ENCODE measurements around the gene GMPPA. TPM values are rescaled to one million over a fixed set of nuclear protein-coding genes. Genes with fewer than 3 reads are reported as not detected.

GMPPA gene
- total RNA-seq, 2 experiments from 2014 or later, result 41.0 to 42.3 TPM

GRCh38 chr2:219545295-219545942, 46.7 kb downstream of the GMPPA start:
- no peak overlapping the region for H3K4me3 Mint-ChIP-seq
- POLR2A ChIA-PET, result interaction anchor here (2.4 kb wide), 1 partner anchor 7 kb away, joined by 12 read pairs; no protein-coding TSS in a partner anchor
- peaks cover 17% of the 10 kb centered on the region for H3K27me3 Mint-ChIP-seq

GRCh38 chr2:219545943-219546352, 47.3 kb downstream of the GMPPA start:
- Mint-ChIP-seq H3K4me3 (no peak overlapping the region), H3K4me1 (peaks cover 24% of the 10 kb centered on the region), H3K9me3 (no peaks in the 10 kb centered on the region), H3K27me3 (peaks cover 22% of the 10 kb centered on the region), H3K27ac (no peak overlapping the region), H3K36me3 (ENCODE audit: low read depth) (peaks cover 2% of the 10 kb centered on the region)
- DNase-seq, result no peak
- ChIA-PET POLR2A (no interaction called here), CTCF (interaction anchor here (0.8 to 3.3 kb wide), 5 partner anchors 14 to 96 kb away, joined by 3 to 13 read pairs (median 3); partner anchors contain the start of gene STK11IP)

More at GRCh38 chr2:219545295-219545942, 46.7 kb downstream of the GMPPA start:
- Mint-ChIP-seq H3K27ac (no peak overlapping the region), H3K36me3 (ENCODE audit: low read depth) (peaks cover 4% of the 10 kb centered on the region), H3K4me1 (peaks cover 23% of the 10 kb centered on the region), H3K9me3 (no peaks in the 10 kb centered on the region)
- CTCF ChIA-PET, result interaction anchor here (0.8 to 3.3 kb wide), 5 partner anchors 15 to 97 kb away, joined by 3 to 13 read pairs (median 3); partner anchors contain the start of gene STK11IP
- no peak for DNase-seq

DNA sequence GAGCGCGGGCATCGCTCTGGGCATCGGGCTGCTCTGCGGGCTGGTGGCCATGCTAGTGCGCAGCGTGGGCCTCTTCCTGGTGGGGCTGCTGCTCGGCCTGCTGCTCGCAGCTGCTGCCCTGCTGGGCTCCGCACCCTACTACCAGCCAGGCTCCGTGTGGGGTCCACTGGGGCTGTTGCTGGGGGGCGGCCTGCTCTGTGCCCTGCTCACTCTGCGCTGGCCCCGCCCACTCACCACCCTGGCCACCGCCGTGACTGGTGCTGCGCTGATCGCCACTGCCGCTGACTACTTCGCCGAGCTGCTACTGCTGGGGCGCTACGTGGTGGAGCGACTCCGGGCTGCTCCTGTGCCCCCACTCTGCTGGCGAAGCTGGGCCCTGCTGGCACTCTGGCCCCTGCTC, 48.9 kb downstream of the GMPPA start:
- H3K4me3 Mint-ChIP-seq, result no peak overlapping the region
- DNase-seq, result no peak
- ChIA-PET CTCF (interaction anchor here (3.6 kb wide), 1 partner anchor 13 kb away, joined by 12 read pairs; no protein-coding TSS in a partner anchor), POLR2A (no interaction called here)
- H3K9me3 Mint-ChIP-seq, result no peaks in the 10 kb centered on the region
- no peak overlapping the region for H3K27ac Mint-ChIP-seq
- peaks cover 18% of the 10 kb centered on the region for H3K4me1 Mint-ChIP-seq
- H3K36me3 Mint-ChIP-seq (ENCODE audit: low read depth), result no peaks in the 10 kb centered on the region
- peaks cover 32% of the 10 kb centered on the region for H3K27me3 Mint-ChIP-seq

GRCh38 chr2:219548990-219549389, 50.3 kb downstream of the GMPPA start:
- DNase-seq, result no peak
- Mint-ChIP-seq H3K4me3 (no peak overlapping the region), H3K27ac (no peak overlapping the region), H3K36me3 (ENCODE audit: low read depth) (no peaks in the 10 kb centered on the region), H3K4me1 (peaks cover 15% of the 10 kb centered on the region), H3K9me3 (no peaks in the 10 kb centered on the region), H3K27me3 (peaks cover 37% of the 10 kb centered on the region)
- ChIA-PET POLR2A (no interaction called here), CTCF (interaction anchor here (0.9 to 3.6 kb wide), 2 partner anchors 9 to 11 kb away, joined by 4 to 12 read pairs; no protein-coding TSS in a partner anchor)

GRCh38 chr2:219549619-219550018, 50.9 kb downstream of the GMPPA start:
- peaks cover 10% of the 10 kb centered on the region for H3K4me1 Mint-ChIP-seq
- peaks cover 34% of the 10 kb centered on the region for H3K27me3 Mint-ChIP-seq
- CTCF ChIA-PET, result interaction anchor here (0.9 to 3.6 kb wide), 2 partner anchors 8 to 11 kb away, joined by 4 to 12 read pairs; no protein-coding TSS in a partner anchor
- H3K9me3 Mint-ChIP-seq, result no peaks in the 10 kb centered on the region
- H3K4me3 Mint-ChIP-seq, result no peak overlapping the region
- no peak overlapping the region for H3K27ac Mint-ChIP-seq
- no peak for DNase-seq
- POLR2A ChIA-PET, result no interaction called here
- H3K36me3 Mint-ChIP-seq (ENCODE audit: low read depth), result no peaks in the 10 kb centered on the region

GRCh38 chr2:219551441-219552381, 53.0 kb downstream of the GMPPA start:
- H3K36me3 Mint-ChIP-seq (ENCODE audit: low read depth), result no peaks in the 10 kb centered on the region
- H3K4me1 Mint-ChIP-seq, result peaks cover 8% of the 10 kb centered on the region
- CTCF ChIA-PET, result interaction anchor here (1.1 to 3.6 kb wide), 5 partner anchors 9 to 11 kb away, joined by 3 to 12 read pairs (median 6); no protein-coding TSS in a partner anchor
- no peak overlapping the region for H3K27ac Mint-ChIP-seq
- peaks cover 23% of the 10 kb centered on the region for H3K27me3 Mint-ChIP-seq
- no peak for DNase-seq
- H3K4me3 Mint-ChIP-seq, result peak overlapping the region; percentile 70
- POLR2A ChIA-PET, result interaction anchor here (1.0 to 2.0 kb wide), 3 partner anchors 8 to 54 kb away, joined by 3 to 12 read pairs (median 4); partner anchors contain the start of genes CHPF and TMEM198
- H3K9me3 Mint-ChIP-seq, result no peaks in the 10 kb centered on the region

DNA sequence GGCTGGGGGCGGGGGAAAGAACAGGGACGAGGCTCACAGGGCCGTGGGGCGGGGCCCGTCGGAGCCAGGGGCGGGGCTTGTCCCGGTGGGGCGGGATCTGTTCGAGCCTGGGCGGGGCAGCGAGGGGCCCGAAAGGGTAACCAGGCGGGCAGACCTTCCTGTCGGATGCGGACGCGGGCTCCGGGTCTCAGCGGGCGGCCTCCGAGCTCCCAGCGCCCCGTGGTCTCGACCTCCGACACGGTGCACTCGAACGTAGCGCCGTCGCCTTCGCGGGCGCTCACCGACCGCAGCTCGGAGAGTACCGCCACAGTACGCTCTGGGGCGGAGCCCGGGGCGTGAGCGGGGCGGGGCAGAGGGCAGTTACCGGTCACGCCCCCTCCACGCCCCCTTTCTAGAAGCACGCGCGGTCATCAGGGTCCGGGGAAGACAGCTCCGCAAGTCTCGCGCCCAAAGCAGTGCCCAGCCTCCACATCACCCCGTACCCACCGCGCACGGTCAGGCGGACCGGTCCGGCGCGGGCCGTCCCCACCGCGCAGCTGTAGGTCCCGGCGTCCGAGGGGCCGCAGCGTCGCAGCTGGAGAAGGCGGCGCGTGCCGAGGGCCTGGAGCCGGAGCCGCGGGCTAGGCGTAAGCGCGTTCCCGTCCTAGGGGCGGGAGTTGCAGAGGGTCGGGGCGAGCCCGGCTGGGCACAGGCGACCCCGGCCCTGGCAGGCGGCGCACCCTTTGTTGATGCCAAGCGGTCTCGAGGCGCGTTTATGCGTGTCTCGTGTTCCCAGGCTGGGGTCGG, 53.9 kb downstream of the GMPPA start:
- H3K9me3 Mint-ChIP-seq, result no peaks in the 10 kb centered on the region

DNA sequence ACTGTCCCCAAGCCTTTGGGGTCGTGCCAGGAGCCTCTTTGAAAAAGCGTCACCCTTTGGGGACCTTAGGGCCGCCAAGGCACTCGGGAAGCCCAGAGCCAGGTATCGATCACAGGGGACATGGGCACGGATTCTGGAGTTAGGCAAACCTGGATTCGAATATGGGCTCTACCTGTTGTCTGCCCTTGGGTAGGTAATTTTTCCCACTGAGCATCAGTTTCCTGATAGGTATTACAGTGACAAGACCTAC, 54.4 kb downstream of the GMPPA start:
- Mint-ChIP-seq H3K36me3 (ENCODE audit: low read depth) (no peaks in the 10 kb centered on the region), H3K4me3 (peak overlapping the region; percentile 24), H3K9me3 (no peaks in the 10 kb centered on the region), H3K27me3 (peaks cover 23% of the 10 kb centered on the region), H3K27ac (no peak overlapping the region), H3K4me1 (peaks cover 8% of the 10 kb centered on the region)
- ChIA-PET CTCF (interaction anchor here (1.1 to 1.5 kb wide), 3 partner anchors 9 to 12 kb away, joined by 3 to 6 read pairs (median 4); no protein-coding TSS in a partner anchor), POLR2A (interaction anchor here (2.0 kb wide), 1 partner anchor 9 kb away, joined by 12 read pairs; the partner anchor contains the start of genes CHPF and TMEM198)
- no peak for DNase-seq

More for the DNA sequence above, 53.9 kb downstream of the GMPPA start:
- Mint-ChIP-seq H3K4me3 (peak overlapping the region; percentile 70), H3K27ac (no peak overlapping the region), H3K4me1 (peaks cover 8% of the 10 kb centered on the region), H3K36me3 (ENCODE audit: low read depth) (no peaks in the 10 kb centered on the region), H3K27me3 (peaks cover 23% of the 10 kb centered on the region)
- CTCF ChIA-PET, result interaction anchor here (0.6 to 1.5 kb wide), 4 partner anchors 10 to 57 kb away, joined by 3 to 6 read pairs (median 4); no protein-coding TSS in a partner anchor
- POLR2A ChIA-PET, result interaction anchor here (1.0 to 2.0 kb wide), 2 partner anchors 9 to 55 kb away, joined by 4 to 12 read pairs; partner anchors contain the start of genes CHPF and TMEM198
- peak; percentile 81 for DNase-seq

GRCh38 chr2:219553463-219553963, 54.8 kb downstream of the GMPPA start:
- ChIA-PET POLR2A (interaction anchor here (2.0 kb wide), 1 partner anchor 10 kb away, joined by 12 read pairs; the partner anchor contains the start of genes CHPF and TMEM198), CTCF (interaction anchor here (1.5 kb wide), 1 partner anchor 11 kb away, joined by 4 read pairs; no protein-coding TSS in a partner anchor)
- Mint-ChIP-seq H3K4me1 (peaks cover 8% of the 10 kb centered on the region), H3K36me3 (ENCODE audit: low read depth) (no peaks in the 10 kb centered on the region), H3K4me3 (peak overlapping the region; percentile 24), H3K27me3 (peaks cover 23% of the 10 kb centered on the region), H3K27ac (no peak overlapping the region), H3K9me3 (no peaks in the 10 kb centered on the region)
- no peak for DNase-seq

DNA sequence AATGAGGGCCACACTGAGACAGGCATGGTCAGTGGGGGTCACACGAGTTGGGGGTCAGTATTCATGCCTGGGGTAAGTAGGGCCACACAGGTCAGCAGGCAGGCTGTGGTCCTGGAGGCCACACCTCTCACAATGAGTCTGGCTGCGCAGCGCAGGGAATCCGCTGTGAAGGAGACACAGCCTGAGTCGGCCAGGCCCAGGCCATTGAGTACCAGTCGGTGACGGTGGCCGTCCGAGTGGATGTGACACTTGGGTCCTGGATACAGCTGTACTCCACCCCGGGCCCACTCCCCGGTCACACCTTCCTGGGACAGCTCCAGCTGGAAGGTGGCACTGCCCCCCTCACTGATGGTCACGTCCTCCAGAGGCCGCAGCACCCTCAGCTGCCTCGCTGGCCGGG, 55.7 kb downstream of the GMPPA start:
- Mint-ChIP-seq H3K27me3 (peaks cover 23% of the 10 kb centered on the region), H3K36me3 (ENCODE audit: low read depth) (no peaks in the 10 kb centered on the region), H3K4me3 (no peak overlapping the region), H3K27ac (no peak overlapping the region), H3K9me3 (no peaks in the 10 kb centered on the region), H3K4me1 (peaks cover 8% of the 10 kb centered on the region)
- POLR2A ChIA-PET, result no interaction called here
- DNase-seq, result no peak
- CTCF ChIA-PET, result interaction anchor here (1.0 to 1.6 kb wide), 2 partner anchors 11 to 13 kb away, joined by 4 to 5 read pairs; partner anchors contain the start of genes CHPF and TMEM198

- Mint-ChIP-seq H3K36me3 (ENCODE audit: low read depth) (no peaks in the 10 kb centered on the region), H3K9me3 (no peaks in the 10 kb centered on the region), H3K27ac (no peak overlapping the region), H3K4me1 (peaks cover 8% of the 10 kb centered on the region), H3K27me3 (peaks cover 17% of the 10 kb centered on the region), H3K4me3 (no peak overlapping the region)
- POLR2A ChIA-PET, result no interaction called here
- no peak for DNase-seq
- CTCF ChIA-PET, result no interaction called here
These were observed 57.3 kb downstream of the GMPPA start for GRCh38 chr2:219555956-219556355.

- no peaks in the 10 kb centered on the region for H3K9me3 Mint-ChIP-seq
- no peak overlapping the region for H3K27ac Mint-ChIP-seq
- H3K36me3 Mint-ChIP-seq (ENCODE audit: low read depth), result no peaks in the 10 kb centered on the region
- no peak overlapping the region for H3K4me3 Mint-ChIP-seq
- H3K27me3 Mint-ChIP-seq, result peaks cover 14% of the 10 kb centered on the region
- no peak for DNase-seq
- POLR2A ChIA-PET, result no interaction called here
- peaks cover 6% of the 10 kb centered on the region for H3K4me1 Mint-ChIP-seq
- CTCF ChIA-PET, result interaction anchor here (1.3 kb wide), 1 partner anchor 12 kb away, joined by 3 read pairs; the partner anchor contains the start of genes CHPF and TMEM198
These were observed 57.7 kb downstream of the GMPPA start for GRCh38 chr2:219556413-219556812.
